ENCODE measurements around the gene COX8C.

COX8C gene

DNA sequence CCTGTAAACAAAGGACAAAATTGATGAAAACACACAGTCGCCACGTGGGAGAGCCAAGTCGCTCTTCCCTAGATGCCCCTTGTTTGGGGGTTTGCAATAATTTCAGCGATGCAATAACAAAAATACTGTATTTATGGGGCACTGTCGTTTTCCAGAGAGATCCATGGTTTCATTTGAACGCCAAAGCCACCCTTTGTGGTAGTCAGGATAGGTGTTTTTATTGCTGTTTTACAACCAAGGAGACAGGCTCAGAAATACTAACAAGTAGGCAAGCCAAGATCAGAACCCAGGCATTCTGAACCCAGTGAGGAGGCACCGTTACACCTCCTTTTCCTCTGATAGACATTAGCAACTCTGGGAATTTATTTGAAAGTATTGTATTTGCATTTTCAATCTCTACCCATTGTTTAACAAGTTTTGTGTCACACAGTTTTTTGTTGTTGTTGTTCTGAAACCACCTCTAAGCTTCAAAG, 13.3 kb upstream of the COX8C start:
- TF ChIP-seq CTCF (IDR thresholded peaks at IDR 0.05; ENCODE audit: unreplicated experiment in 3 of 3), result no peak
- Mint-ChIP-seq H3K9me3 (peaks cover 4% of the 10 kb centered on the region), H3K27ac (peak overlapping the region; percentile 76 to 95 (median 83)), H3K36me3 (ENCODE audit: low read depth) (peaks cover 9% of the 10 kb centered on the region), H3K27me3 (ENCODE audit: low read depth) (no peaks in the 10 kb centered on the region), H3K4me3 (peak overlapping the region; percentile 88 to 95 (median 94)), H3K4me1 (peaks cover 39% of the 10 kb centered on the region)

- Mint-ChIP-seq H3K27ac (no peak overlapping the region), H3K36me3 (ENCODE audit: low read depth) (peaks cover 13% of the 10 kb centered on the region), H3K27me3 (ENCODE audit: low read depth) (no peaks in the 10 kb centered on the region), H3K4me1 (peaks cover 13% of the 10 kb centered on the region), H3K9me3 (peaks cover 8% of the 10 kb centered on the region), H3K4me3 (no peak overlapping the region)
- no peak for TF ChIP-seq CTCF (IDR thresholded peaks at IDR 0.05; ENCODE audit: unreplicated experiment in 3 of 3)
Observed at GRCh38 chr14:93337143-93337753, 9.7 kb upstream of the COX8C start.

- H3K4me3 Mint-ChIP-seq, result no peak overlapping the region
- H3K4me1 Mint-ChIP-seq, result peaks cover 13% of the 10 kb centered on the region
- no peak overlapping the region for H3K27ac Mint-ChIP-seq
- peaks cover 20% of the 10 kb centered on the region for H3K36me3 Mint-ChIP-seq (ENCODE audit: low read depth)
- peaks cover 14% of the 10 kb centered on the region for H3K9me3 Mint-ChIP-seq
- no peak for TF ChIP-seq CTCF (IDR thresholded peaks at IDR 0.05; ENCODE audit: unreplicated experiment in 3 of 3)
- H3K27me3 Mint-ChIP-seq (ENCODE audit: low read depth), result no peaks in the 10 kb centered on the region
Observed at GRCh38 chr14:93337884-93338283, 9.1 kb upstream of the COX8C start.

- Mint-ChIP-seq H3K27me3 (ENCODE audit: low read depth) (no peaks in the 10 kb centered on the region), H3K36me3 (ENCODE audit: low read depth) (peaks cover 22% of the 10 kb centered on the region), H3K27ac (no peak overlapping the region), H3K4me3 (no peak overlapping the region), H3K9me3 (peaks cover 22% of the 10 kb centered on the region), H3K4me1 (no peaks in the 10 kb centered on the region)
- no peak for TF ChIP-seq CTCF (IDR thresholded peaks at IDR 0.05; ENCODE audit: unreplicated experiment in 3 of 3)
Observed at GRCh38 chr14:93343266-93343665, 3.7 kb upstream of the COX8C start.

DNA sequence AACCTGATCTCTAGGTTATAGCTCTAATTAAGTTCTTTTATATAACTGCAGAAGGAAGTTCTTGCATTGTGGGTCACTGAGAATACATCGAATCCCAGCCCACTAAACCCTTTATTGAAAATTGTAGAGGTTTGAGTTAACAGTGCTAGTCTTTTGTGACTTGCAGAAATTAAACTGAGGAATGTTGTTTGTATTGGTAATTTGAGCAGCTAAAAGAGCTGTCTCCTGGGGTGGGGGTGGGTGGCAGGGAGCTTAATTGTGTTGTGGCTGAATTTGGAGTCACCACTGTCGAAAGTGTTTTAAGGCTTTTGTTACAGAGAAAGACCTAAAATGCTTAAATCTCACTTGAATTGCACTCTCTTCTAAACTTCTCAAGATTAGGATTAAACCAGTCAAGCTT, 3.2 kb upstream of the COX8C start:
- Mint-ChIP-seq H3K36me3 (ENCODE audit: low read depth) (peaks cover 22% of the 10 kb centered on the region), H3K27ac (peak overlapping the region in 1 of 3 experiments; percentile 25), H3K27me3 (ENCODE audit: low read depth) (no peaks in the 10 kb centered on the region)

More for the DNA sequence above, 3.2 kb upstream of the COX8C start:
- H3K4me1 Mint-ChIP-seq, result no peaks in the 10 kb centered on the region
- no peak overlapping the region for H3K4me3 Mint-ChIP-seq
- peaks cover 20% of the 10 kb centered on the region for H3K9me3 Mint-ChIP-seq
- TF ChIP-seq CTCF (IDR thresholded peaks at IDR 0.05; ENCODE audit: unreplicated experiment in 3 of 3), result no peak

All from nephron (organoid).